ENCODE results near the gene MPEG1. TPM values are rescaled to one million over a fixed set of nuclear protein-coding genes. Genes with fewer than 3 reads are reported as not detected.
A peak's percentile ranks its signal among the peaks of the same experiment; 100 is the strongest.

MPEG1 gene
- total RNA-seq, 1 donor from 2014 or later = not detected

DNA sequence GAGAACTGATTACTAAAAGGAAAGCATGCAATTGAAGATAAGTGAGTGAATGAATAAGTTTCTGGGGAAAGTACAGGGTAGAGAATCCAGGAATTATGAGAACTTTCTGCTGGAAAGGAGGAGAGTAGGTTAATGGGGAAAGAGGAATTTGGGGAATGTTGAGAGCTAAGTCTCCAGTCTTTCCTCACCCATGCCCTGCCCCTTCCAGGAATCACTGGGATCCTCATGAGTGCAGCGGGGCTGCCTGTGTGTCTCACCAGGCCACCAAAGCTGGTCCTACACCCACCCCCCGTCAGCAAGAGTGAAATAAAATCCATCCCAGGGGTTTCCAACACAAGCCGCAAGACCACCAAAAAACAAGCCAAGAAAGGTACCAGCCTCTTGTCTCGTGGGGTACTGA lies 23.8 kb downstream of the MPEG1 start:
- DNase-seq (ENCODE audit: low read depth) = peak; percentile 23

DNA sequence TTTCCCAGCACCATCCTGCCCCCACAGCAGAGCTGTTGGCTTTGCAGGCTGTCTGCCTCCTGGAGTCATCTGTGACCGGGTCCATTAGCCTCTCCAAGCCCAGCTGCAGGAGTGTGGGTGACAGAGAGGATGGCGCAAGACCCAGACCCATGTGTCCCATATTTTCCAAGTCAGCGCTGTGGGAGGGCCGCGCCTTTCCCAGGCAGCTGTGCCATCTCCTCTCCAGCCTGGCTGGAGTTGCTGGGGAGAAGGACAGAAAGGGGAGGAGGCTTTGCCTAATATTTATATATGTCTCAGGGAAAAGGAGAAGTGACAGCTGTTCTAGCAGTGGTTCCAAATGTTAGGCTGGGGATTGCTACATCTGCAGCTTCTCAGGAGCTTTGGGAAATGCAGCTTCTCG lies 25.1 kb downstream of the MPEG1 start:
- no peak for DNase-seq (ENCODE audit: low read depth)

DNA sequence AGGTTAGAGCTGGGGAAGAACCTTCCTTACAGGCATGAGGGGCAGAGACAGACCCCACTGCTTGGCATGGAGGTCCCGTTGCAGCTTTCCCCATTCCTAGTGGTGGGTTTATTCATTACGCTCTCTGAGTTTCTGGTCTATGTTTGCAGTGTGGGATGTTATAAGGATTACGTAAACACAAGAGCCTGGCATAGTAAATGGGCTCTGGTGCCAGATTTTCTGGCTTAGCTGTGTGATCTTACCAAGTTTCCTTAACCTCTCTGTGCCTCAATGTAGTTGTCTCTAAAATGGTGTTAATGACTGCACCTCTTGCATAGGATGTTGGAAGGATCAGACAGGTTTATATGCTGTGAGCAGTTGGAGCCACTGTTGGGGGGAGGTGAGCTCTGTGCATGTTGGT lies 25.7 kb downstream of the MPEG1 start:
- DNase-seq (ENCODE audit: low read depth) = no peak

DNA sequence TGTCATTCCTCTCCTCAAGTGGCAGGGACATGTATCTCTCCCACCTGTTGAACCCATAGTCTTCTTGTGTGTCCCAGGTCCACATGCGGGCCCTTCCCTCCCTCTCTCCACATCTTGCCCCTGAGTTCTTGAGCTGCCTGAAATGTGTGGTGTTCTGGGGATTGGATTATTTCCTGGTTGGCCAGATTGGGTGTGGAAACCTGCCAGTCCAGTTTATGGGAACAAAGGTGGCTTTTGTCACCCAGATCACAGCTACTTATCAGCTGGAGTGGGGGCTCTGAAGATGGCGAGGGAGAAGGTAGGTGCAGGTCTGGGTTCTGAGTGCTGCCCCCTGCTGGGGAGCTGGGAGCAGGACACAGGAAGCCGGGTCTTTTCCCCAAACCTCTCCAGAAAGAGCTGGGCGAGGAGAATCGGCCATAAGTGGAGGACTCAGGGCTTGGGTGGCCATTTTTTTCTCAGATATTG lies 26.6 kb downstream of the MPEG1 start:
- no peak for DNase-seq (ENCODE audit: low read depth)

DNA sequence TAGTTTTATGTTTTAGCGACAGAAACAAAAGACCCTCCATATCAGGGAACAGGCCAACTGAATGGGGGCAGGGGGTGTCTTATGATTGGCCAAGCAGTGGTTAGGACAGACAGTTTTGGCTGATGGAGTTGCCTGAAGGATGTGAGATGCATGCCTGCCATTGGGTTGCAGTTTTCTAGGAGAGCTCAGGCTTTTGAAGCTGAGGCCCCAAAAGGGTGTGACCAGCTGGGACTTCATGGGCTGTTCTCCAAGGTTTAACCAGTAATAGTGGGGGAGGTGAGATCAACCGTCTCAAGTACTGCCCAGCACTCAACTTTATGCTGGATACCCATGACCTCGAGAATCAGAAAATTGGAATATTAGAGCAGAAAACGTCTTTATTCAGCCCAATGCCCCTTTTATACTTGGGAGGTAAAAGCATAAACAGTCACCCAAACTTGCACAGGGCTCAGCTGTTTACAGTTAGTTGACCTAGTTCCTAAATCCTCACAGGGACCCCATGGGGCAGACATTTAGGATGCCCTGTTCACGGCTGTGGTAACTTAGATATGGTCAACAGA lies 27.3 kb downstream of the MPEG1 start:
- DNase-seq (ENCODE audit: low read depth) = no peak

DNA sequence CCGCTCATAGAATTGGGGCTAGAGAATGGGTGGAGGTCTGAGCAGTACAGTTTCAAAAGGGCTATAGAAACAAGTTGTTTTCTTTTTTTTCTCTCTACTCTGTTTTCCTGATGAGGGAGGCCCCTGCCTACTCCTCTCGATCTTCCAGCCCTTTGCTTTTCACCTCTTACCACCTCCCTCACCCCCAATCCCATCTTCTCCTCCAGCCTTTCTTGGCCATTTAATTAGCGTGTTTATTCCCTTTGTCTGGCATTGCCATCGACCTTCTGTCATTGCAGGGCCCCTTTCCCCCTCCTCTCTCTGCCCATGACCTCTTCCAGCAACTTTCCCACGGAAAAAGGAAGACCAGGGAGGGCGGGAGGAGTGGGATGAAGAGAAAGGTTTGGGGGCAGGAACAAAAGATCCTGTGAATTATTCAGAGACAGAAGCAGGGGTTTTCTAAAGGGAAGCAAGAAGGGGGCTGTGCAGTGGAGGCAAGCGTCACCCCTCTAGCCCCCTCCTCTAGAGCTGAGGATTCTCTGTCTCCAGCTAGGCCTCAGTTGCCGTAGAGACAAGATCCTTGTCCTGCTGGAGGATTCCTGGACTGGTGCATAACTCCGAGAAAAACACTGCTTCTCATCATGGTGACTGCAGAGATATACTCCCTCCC lies 27.9 kb downstream of the MPEG1 start:
- DNase-seq (ENCODE audit: low read depth) = no peak

- DNase-seq (ENCODE audit: low read depth) = peak; percentile 16
Observed at GRCh38 chr11:59183771-59184170, 29.0 kb downstream of the MPEG1 start.

GRCh38 chr11:59182457-59183151 lies 30.1 kb downstream of the MPEG1 start:
- no peak for DNase-seq (ENCODE audit: low read depth)

- DNase-seq (ENCODE audit: low read depth) = no peak
Observed at GRCh38 chr11:59181746-59182456, 30.8 kb downstream of the MPEG1 start.

- DNase-seq (ENCODE audit: low read depth) = no peak
Observed at GRCh38 chr11:59180907-59181306, 31.8 kb downstream of the MPEG1 start.

- DNase-seq (ENCODE audit: low read depth) = no peak
Observed at GRCh38 chr11:59180168-59180776, 32.5 kb downstream of the MPEG1 start.

- no peak for DNase-seq (ENCODE audit: low read depth)
Observed at GRCh38 chr11:59179121-59179520, 33.6 kb downstream of the MPEG1 start.

DNA sequence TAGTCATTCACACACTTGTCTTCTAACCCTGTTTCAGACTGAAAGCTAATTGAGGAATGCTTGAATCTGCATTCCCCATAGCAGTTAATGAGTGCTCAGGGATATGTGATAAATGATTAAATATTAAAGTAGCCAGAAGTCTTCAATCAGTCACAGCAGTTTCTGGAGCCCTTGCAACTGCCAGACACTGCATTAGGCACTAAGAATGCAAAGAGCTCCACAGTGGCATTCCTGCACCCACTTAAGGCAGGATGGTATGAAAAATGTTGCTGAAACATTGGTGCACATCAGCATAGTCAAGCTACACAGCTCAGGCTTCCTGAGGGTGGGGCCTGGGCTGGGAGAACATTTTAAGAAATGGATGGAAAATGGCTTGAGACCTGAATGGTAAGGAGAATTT lies 34.3 kb downstream of the MPEG1 start:
- DNase-seq (ENCODE audit: low read depth) = peak; percentile 58

GRCh38 chr11:59176330-59176729 lies 36.4 kb downstream of the MPEG1 start:
- no peak for DNase-seq (ENCODE audit: low read depth)

DNA sequence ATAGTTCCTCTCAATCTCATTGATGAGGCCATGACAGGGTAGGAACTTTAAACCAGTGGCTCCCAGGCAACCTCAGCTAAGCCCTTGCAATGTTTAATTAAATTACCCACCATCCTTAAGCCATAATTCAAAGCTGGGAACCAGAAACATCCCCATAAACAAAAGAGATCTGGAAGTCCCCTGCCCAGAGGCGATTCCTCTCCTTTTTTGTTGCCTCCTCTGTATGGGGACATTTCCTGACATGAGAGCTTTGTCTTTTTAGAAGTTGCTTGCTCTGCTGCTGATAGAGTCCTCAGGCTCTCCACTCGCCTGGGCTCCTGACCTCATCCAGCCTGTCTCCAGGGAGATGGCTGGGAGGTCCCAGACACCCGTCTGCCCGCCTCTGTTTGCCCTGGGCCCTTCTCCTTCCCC lies 37.6 kb downstream of the MPEG1 start:
- DNase-seq (ENCODE audit: low read depth) = no peak

DNA sequence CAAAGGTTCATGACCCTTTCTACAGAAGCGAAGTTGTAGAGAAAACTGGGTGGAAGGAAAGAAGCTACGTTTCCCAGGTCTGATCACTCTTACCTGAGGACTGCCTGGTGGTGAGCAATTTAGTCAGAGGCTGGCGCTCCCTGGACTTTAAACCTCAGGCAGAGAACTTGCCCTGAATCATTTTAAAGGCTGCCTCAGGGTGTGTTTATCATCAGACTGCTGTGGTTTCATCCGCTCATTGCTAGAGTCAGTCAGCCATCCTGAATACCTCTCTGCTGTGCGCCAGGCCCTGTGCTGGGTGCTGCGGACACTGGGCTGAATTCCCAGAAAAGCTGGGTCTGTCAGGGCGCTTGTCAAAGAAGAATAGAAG lies 38.1 kb downstream of the MPEG1 start:
- DNase-seq (ENCODE audit: low read depth) = peak; percentile 90

DNA sequence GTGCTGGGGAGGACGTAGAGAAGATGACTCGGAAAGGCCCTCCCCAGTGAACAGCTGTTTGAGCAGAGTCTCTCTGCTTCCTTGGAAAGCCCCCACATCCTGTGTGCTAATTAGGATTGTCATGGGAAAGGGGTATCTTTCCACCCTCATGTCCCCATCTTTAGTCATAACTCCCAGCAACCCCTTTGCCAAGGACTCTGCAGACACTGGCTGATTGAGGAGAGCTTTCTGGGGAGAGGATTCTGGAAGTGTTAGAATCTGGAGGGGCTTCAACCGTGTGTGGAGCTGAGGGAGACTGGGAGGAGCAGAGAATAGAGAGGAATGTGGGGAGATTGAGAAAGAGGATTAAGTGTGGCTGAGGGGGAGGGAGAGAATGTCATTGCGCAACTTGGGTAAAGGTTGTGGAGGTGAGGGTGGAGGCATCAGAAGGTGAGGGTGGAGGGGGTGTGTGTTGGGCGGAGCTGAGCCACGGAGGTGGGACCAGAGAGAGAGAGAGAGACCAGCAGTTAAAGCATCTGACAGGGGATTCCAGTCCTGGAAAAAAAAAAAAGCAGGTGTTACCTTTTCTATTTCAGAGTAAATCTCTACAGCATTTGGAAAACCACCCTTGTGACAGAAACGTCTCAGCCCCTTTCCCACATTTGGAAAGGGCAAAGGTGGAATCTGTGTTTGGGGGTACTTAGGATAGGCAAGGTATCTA lies 38.6 kb downstream of the MPEG1 start:
- DNase-seq (ENCODE audit: low read depth) = peak; percentile 80

- DNase-seq (ENCODE audit: low read depth) = no peak
Observed at GRCh38 chr11:59173080-59173963, 39.4 kb downstream of the MPEG1 start.

GRCh38 chr11:59172345-59173079 lies 40.2 kb downstream of the MPEG1 start:
- DNase-seq (ENCODE audit: low read depth) = no peak
